GM12878 (cell line): ENCODE results near the gene SPRYD7. TPM values are rescaled to one million over a fixed set of nuclear protein-coding genes. Genes with fewer than 3 reads are reported as not detected.

Experiments
- ATAC-seq: fragments of 200-7000 bp; cut with Tn5 transposase; 3 replicates; pipeline ENCODE4 v1.9.1; 2020; ENCODE audit warnings: mild to moderate bottlenecking, moderate library complexity
- BruUV-seq: library from RNA; stranded (reverse); fragments of 400-500 nt; replicated peaks from 2 replicates; lab custom pipeline; 2021; lab: Mats Ljungman, UMichigan
- CTCF ChIA-PET: fragments of 300-600 bp; sonication (Branson Sonifier 250); formaldehyde crosslinking; extraction: SDS; loops from one replicate; lab custom pipeline; 2021; ENCODE audit warnings: inconsistent platforms; lab: Yijun Ruan, JAX
- POLR2A ChIA-PET: fragments of 350-600 bp; formaldehyde crosslinking; extraction: SDS; loops from one replicate; lab custom pipeline; 2021; ENCODE audit warnings: inconsistent platforms; lab: Charles Lee
- RAD21 ChIA-PET: fragments of 300-600 bp; sonication (Branson Sonifier 250); formaldehyde crosslinking; loops from one replicate; lab custom pipeline; 2023; ENCODE audit warnings: antibody characterized with exemption; ENCODE audit not compliant: unreplicated experiment; lab: Charles Lee
- SMC1A ChIA-PET: fragments of 300-600 bp; sonication (Branson Sonifier 250); formaldehyde crosslinking; loops from one replicate; lab custom pipeline; 2023; ENCODE audit not compliant: unreplicated experiment, uncharacterized antibody; lab: Charles Lee
- DNase-seq: peaks from one replicate; pipeline ENCODE4 v3.0.0-alpha.2; 2011; ENCODE audit warnings: low read depth, low spot score
- FAIRE-seq: peaks from 3 replicates; lab custom pipeline; 2011; peaks lifted over from hg19 to GRCh38; lab: Jason Lieb, UNC
- H2AFZ ChIP-seq: 2 replicates; pipeline ENCODE4 v1.6.0; 2011; ENCODE audit warnings: low read depth, low read length, control low read depth; ENCODE audit not compliant: control insufficient read depth
- H3K27ac ChIP-seq: 2 replicates; pipeline ENCODE4 v1.5.1; 2011; ENCODE audit warnings: control low read depth; ENCODE audit not compliant: control insufficient read depth, insufficient read depth
- H3K27me3 ChIP-seq, 2 experiments: replicated peaks in 1 of 2; 2 replicates each; pipeline versions ENCODE4 v1.6.0 to v1.6.1; 2011; ENCODE audit warnings: low read length in 1 of 2; ENCODE audit not compliant: control insufficient read depth in 2 of 2, insufficient read depth in 2 of 2
- H3K36me3 ChIP-seq, 2 experiments: 2 replicates each; pipeline ENCODE4 v1.5.1; 2011; ENCODE audit warnings: low read length in 1 of 2; ENCODE audit not compliant: control insufficient read depth in 2 of 2, insufficient read depth in 2 of 2
- H3K4me1 ChIP-seq: 2 replicates; pipeline ENCODE4 v1.6.1; 2011; ENCODE audit warnings: mild to moderate bottlenecking, low read length, moderate library complexity, mixed read lengths; ENCODE audit not compliant: control insufficient read depth, insufficient read depth
- H3K4me2 ChIP-seq: 2 replicates; pipeline ENCODE4 v1.6.0; 2011; ENCODE audit warnings: control low read depth; ENCODE audit not compliant: control insufficient read depth, insufficient read depth
- H3K4me3 ChIP-seq: fragments of 200-600 bp; sonication (generic); 2 replicates; pipeline ENCODE4 v1.5.1; 2016
- H3K79me2 ChIP-seq: 2 replicates; pipeline ENCODE4 v1.6.0; 2011; ENCODE audit warnings: low read length; ENCODE audit not compliant: control insufficient read depth, insufficient read depth
- H3K9ac ChIP-seq: 2 replicates; pipeline ENCODE4 v1.8.0; 2011; ENCODE audit warnings: low read length, control low read depth, mixed read lengths; ENCODE audit not compliant: control insufficient read depth, insufficient read depth
- H3K9me3 ChIP-seq: replicated peaks from 3 replicates; pipeline ENCODE4 v1.5.1; 2011; ENCODE audit warnings: mild to moderate bottlenecking, low read length; ENCODE audit not compliant: control insufficient read depth, insufficient read depth
- H4K20me1 ChIP-seq: 2 replicates; pipeline ENCODE4 v1.6.0; 2011; ENCODE audit not compliant: control insufficient read depth, insufficient read depth
- BHLHE40 ChIP-seq, 2 experiments: fragments of 450-650 bp in 1 of 2; IDR thresholded peaks; 2 replicates each; pipeline ENCODE4 v1.6.1; 2011 to 2017; ENCODE audit warnings: low read depth in 2 of 2, borderline replicate concordance in 1 of 2, improper control_type of control experiment in 1 of 2, low read length in 1 of 2, mild to moderate bottlenecking in 1 of 2
- SMAD1 ChIP-seq: fragments of 450-650 bp; IDR thresholded peaks from 2 replicates; pipeline ENCODE4 v1.6.1; 2018; ENCODE audit warnings: mild to moderate bottlenecking, low read depth; ENCODE audit not compliant: partially characterized antibody
- WGBS: methylation state at CpG from one replicate; pipeline ENCODE4 v1.1.6; 2016; ENCODE audit warnings: low lambda C conversion rate; ENCODE audit not compliant: insufficient replicate concordance, insufficient coverage; ENCODE audit errors: missing lambda C conversion rate; 5-methylcytosine and 5-hydroxymethylcytosine counted together
- in situ Hi-C: fragments of 300-500 bp; cut with MboI; formaldehyde crosslinking; loops from 9 replicates; pipeline ENCODE4 v1.14.3; 2018; ENCODE audit warnings: mixed read lengths
- intact Hi-C: fragments of 100-400 bp; cut with micrococcal nuclease; formaldehyde crosslinking; loops from one replicate; pipeline ENCODE4 v1.14.2; 2022; ENCODE audit not compliant: unreplicated experiment
- polyA plus RNA-seq, 11 experiments: library from polyadenylated mRNA; depleted of rRNA in 4 of 11; unstranded in 6 of 11; stranded (reverse) in 5 of 11; fragments of >200 nt; fragmentation: Nextera tagmentation in 4 of 11; fragmentation: Illumina TruSeq in 1 of 11; extraction: Ambion mirVana in 4 of 11; extraction: Trizol in 1 of 11; gene quantifications; 1 replicate in 1 of 11; 2 replicates in 10 of 11; pipeline versions ENCODE4 v1.2.1 to v1.2.3, GENCODE V29; 2011 to 2016; ENCODE audit warnings: inconsistent platforms in 2 of 11, missing spikeins in 2 of 11, low read depth in 1 of 11
- total RNA-seq, 4 experiments: library from RNA; depleted of rRNA in 3 of 4; stranded (reverse); fragments of >200 nt in 3 of 4; fragmentation: Illumina TruSeq in 1 of 4; extraction: Trizol in 1 of 4; gene quantifications; 2 replicates each; pipeline versions ENCODE4 v1.2.1 to v1.2.3, GENCODE V29; 2013 to 2021
- TF ChIP-seq, protein P1 (sequence below): fragments of 450-650 bp; IDR thresholded peaks from 2 replicates; pipeline ENCODE4 v1.6.1; 2016; ENCODE audit warnings: mild to moderate bottlenecking, moderate library complexity, borderline replicate concordance

The SPRYD7 gene
- total and polyA plus RNA-seq, 10 of the 15 experiments (the other 5 are each of a cell fraction or from before 2014, with no cell fraction given): 5.3 to 18.7 (median 9.6) TPM

- CTCF ChIA-PET: no interaction called here
- POLR2A ChIA-PET: interaction anchor here (0.7 kb wide), 1 partner anchor 142 kb away, joined by 4 read pairs; no protein-coding TSS in a partner anchor
- Histone ChIP-seq H3K79me2 (no peaks in the 10 kb centered on the region), H2AFZ (no peak overlapping the region), H3K9me3 (no peaks in the 10 kb centered on the region), H3K27me3 (no peaks in the 10 kb centered on the region), H3K4me1 (no peaks in the 10 kb centered on the region), H3K36me3 (no peaks in the 10 kb centered on the region), H3K9ac (no peak overlapping the region), H3K27ac (no peak overlapping the region), H3K4me2 (no peak overlapping the region), H4K20me1 (no peaks in the 10 kb centered on the region)
- BruUV-seq: no TSS peak
- FAIRE-seq (no peak), DNase-seq (no peak)
- RAD21 ChIA-PET: no interaction called here
- 74% methylated on average over 8 of the region's 8 CpGs for WGBS
- SMC1A ChIA-PET: no interaction called here
- intact Hi-C loops: no loop called here
- TF ChIP-seq BHLHE40 (IDR thresholded peaks at IDR 0.05; ENCODE audit: borderline replicate concordance in 1 of 2, low read depth in 2 of 2, low read length in 1 of 2): no peak
- TF ChIP-seq SMAD1: no peak
- TF ChIP-seq, protein P1, sequence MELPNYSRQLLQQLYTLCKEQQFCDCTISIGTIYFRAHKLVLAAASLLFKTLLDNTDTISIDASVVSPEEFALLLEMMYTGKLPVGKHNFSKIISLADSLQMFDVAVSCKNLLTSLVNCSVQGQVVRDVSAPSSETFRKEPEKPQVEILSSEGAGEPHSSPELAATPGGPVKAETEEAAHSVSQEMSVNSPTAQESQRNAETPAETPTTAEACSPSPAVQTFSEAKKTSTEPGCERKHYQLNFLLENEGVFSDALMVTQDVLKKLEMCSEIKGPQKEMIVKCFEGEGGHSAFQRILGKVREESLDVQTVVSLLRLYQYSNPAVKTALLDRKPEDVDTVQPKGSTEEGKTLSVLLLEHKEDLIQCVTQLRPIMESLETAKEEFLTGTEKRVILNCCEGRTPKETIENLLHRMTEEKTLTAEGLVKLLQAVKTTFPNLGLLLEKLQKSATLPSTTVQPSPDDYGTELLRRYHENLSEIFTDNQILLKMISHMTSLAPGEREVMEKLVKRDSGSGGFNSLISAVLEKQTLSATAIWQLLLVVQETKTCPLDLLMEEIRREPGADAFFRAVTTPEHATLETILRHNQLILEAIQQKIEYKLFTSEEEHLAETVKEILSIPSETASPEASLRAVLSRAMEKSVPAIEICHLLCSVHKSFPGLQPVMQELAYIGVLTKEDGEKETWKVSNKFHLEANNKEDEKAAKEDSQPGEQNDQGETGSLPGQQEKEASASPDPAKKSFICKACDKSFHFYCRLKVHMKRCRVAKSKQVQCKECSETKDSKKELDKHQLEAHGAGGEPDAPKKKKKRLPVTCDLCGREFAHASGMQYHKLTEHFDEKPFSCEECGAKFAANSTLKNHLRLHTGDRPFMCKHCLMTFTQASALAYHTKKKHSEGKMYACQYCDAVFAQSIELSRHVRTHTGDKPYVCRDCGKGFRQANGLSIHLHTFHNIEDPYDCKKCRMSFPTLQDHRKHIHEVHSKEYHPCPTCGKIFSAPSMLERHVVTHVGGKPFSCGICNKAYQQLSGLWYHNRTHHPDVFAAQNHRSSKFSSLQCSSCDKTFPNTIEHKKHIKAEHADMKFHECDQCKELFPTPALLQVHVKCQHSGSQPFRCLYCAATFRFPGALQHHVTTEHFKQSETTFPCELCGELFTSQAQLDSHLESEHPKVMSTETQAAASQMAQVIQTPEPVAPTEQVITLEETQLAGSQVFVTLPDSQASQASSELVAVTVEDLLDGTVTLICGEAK: no peak
- TF ChIP-seq, all 136 proteins: peak for 0
- no peak overlapping the region for H3K4me3 ChIP-seq
- in situ Hi-C loops: no loop called here
- no peak for ATAC-seq
Measured at GRCh38 chr13:49898792-49899191, 37.3 kb downstream of the SPRYD7 start.
